Activated CD8-positive, alpha-beta memory T cell treated with anti-CD3 and anti-CD28 coated beads for 1 hour (primary cell): ENCODE measurements around the gene ABHD10.
"Not testable (repeated sequence)": the region's sequence is repeated elsewhere in the genome, so short reads cannot be mapped to it uniquely, and the experiment has no call there.

Experiments
- DNase-seq, 2 donors: peaks; one replicate each; pipeline ENCODE4 v3.0.0-alpha.2; 2020; ENCODE audit warnings: low read depth in 1 of 2; ENCODE audit errors: extremely low read depth in 1 of 2

ABHD10 gene

DNA sequence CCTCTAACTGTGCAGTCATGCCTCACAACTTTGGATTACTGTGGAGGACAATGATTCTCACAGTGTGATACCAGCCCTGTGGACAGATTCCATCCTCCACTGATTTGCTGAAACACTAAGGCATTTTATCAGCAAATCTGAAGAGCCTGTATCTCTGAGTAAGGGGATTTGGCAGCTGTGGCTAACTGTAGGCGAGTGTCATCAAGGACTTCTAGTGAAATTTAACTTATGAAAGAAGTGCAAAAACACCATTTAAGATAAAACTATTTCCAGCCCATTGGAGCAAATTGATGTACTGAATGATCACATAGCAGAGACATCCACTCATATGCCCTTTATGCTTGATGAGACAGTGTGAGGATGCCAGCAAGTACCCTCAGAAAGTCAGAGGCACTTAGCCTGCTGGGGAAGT lies 41.9 kb downstream of the ABHD10 start:
- no peak for DNase-seq

- no peak for DNase-seq
Measured at GRCh38 chr3:112027142-112027541, 48.3 kb downstream of the ABHD10 start.

DNA sequence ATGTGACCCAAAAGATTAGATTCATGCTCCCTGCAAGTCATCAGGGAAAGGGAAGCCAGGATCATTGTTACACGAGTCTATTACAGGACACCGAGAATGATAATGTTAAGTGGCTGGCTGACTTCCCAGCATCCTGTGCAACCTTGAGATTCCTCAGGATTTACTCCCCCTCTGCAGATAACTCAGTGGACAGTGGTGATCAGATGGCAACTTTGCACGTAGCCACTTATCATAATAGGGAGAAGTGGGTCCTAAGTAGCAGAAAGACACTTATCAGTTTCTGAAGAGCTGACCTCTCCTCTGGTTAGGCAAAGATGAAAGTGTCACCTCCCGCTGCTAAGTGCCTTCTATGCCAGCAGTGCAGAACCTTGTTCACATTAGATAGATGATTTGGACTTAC lies 49.0 kb downstream of the ABHD10 start:
- no peak for DNase-seq

DNA sequence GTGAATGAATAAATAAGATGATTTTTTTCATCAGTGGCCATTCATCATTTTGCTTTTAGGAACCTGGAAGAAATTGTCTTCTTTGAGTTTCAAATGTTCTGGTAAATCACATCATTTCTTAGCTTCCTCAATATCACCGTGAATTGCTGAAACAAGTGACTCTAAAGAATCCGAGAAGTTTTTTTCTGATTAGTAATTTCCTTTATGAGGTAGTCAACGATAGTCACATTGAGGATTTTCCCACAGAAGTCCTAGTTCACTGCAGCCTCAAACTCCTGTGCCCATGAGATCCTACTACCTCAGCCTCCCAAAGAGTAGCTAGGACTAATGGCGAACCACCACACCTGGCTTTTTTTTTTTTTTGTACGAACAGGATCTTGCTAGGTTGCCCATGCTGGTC lies 52.1 kb downstream of the ABHD10 start:
- DNase-seq = no peak

DNA sequence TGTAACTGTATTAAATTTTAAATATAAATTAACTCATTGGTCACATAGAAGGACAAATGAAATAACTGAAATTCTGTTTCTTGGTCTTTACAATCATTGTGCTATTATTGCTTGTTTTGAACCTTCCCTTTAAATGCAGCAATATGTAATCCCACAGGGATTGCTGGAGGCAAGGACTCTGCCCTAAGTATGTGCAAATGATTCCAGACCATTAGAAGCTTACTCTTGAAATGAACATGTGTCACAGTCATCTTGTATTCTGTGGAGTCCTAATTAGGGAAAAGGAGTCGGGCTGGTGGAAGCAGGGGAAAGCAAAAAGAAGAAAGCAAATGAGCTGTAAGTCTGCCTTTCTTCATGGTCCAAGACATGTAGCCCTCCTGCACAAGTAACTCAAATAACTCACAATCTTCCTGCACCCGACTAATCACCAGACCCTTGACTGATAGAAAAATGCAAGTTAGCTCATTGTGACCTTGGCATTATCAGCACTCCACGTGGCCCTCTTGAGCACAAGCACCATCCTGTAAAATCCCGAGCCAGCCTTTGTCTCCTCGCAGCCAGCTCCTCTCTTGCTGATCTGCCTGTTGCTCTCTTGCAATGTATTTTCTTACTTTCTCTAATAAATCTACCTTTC lies 53.4 kb downstream of the ABHD10 start:
- no peak for DNase-seq

DNA sequence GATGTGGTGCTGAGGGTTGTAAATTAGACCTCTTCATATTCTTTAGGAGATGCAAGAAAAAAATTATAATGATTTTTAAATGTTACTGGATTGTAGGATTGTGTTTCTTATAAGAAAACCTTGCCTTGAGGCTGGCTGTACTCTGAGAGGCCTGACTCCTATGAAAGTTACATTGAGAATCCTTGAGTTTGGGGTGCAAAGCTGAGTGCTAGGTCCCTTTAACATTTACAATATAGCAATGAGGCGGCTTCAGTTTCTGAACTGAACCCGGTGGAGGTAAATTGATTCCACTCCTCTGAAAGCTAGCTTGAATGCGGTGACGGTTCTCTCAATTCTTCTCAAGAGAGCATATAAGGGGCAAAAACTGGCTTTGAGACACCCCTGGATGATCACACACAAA lies 55.6 kb downstream of the ABHD10 start, which contains the start of gene TMPRSS7:
TMPRSS7 (plus strand) TSS at position 301 of the 400 bp plus-strand sequence. CDS start 110 bp downstream, outside the sequence.
- no peak for DNase-seq

- DNase-seq = no peak
Measured at GRCh38 chr3:112035241-112035640, 56.4 kb downstream of the ABHD10 start.

DNA sequence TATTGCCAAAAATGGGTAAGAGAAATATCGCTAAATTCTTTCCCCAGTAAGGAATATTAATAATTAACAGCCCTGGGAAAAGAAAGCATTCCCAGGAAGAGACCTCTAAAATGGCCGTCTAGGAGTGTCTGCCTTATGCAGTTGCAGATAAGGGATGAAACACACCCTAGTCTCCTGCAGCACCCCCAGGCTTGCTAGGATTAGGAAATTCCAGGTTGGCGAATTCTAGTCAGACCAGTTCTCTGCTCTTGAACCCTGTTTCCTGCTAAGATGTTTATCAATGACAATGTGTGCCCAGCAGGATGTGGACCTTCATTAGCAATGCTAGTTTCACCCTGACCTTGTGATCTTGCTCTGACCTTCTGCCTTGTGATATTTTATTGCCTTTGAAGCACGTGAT lies 58.4 kb downstream of the ABHD10 start:
- not testable (repeated sequence) for DNase-seq

GRCh38 chr3:112038863-112039262 lies 60.0 kb downstream of the ABHD10 start:
- DNase-seq = no peak

- DNase-seq = no peak
Measured at GRCh38 chr3:112041321-112041720, 62.5 kb downstream of the ABHD10 start.

DNA sequence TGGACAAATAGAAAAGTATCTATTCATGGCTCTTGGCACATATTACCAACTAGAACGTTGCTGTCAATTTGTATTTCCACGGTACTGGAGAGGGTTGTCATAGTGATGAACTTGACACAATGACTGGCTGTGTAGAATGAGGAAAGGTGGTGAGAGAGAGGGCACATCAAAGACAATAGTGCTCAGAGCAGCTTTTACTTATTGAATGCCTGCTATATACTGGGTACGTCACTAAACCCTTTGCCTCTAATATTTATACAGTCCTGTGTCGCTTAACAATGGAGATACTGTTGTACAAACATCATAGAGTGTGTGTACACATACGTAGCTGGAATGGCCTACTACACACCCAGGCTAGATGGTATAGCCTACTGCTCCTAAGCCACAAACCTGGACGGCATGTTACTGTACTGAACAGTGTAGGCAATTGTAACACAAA lies 64.0 kb downstream of the ABHD10 start:
- DNase-seq = no peak
